GM21390 (cell line): ENCODE results near the gene BBS2.
A peak's percentile ranks its signal among the peaks of the same experiment; 100 is the strongest.

Experiments
- ATAC-seq: cut with Tn5 transposase; IDR thresholded peaks from one replicate; pipeline ENCODE4 v1.9.1; 2021; ENCODE audit not compliant: unreplicated experiment

The BBS2 gene

DNA sequence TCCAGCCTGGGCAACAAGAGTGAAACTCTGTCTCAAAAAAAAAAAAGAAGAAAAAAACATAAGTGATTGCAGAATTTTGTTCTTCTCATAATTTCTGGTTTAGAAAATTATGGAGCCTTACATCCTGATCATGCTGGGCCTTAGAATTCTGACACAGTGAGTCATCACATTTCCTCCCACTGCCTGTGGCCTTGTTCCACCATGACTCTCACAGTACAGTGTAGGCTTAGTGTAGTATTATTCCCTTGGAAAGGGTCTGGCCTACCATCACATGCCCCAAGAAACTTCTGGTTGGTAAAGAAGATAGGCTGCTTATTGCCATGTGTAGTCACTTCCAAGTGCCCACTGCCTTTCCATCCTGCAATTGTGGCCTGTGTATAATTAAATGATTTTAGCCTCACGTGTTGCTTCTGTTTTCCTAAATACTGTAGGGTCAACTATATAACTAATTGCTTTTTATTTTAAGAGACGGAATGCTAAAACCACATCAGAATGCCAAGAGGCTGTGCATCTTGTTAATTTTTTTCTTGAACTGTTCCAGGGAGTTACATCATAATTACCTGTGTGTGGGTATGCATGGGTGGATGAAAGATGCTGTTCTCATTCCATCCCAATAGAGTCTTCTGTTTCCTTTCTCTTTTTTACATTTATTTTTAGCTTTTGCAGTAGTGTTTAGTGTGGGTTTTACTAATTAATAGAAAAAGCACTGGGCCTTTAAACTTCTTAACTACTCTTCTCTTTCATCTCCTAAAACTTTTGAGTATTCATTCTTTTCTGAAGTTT lies 42.5 kb downstream of the BBS2 start:
- no peak for ATAC-seq

DNA sequence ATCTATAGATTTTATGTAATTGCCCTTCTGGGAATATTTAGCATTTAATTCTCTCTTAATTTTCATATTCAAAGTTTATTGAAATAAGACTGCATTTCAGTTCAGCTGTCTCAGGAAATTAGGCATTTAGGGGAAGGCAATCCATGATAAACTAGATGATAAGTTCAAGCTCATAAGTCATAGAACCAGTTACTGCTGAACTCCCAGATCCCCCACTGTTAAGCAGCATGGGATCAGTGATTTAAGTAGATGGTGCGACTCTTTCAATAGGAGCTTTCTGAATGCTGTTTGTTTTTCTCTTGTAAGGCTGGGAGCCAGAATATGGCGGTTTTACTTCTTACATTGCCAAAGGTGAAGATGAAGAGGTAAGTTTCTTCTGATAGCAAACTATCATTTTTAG lies 44.6 kb downstream of the BBS2 start:
- no peak for ATAC-seq

DNA sequence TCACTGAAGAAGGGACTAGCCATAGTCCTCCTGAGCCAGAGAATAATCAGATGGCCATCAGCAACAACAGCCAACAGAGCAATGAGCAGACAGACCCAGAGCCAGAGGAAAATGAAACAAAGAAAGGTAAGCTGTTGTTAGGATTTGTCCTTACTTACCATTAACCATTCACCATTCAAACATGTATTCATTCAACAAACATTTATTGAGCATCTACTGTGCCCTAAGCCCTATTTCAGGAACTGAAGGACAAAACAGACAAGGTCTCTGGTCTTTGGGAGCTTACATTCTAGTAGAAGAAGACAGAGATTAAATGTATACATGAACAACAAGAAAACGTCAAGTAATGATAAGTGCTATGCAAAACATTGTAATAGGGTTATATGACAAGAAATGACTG lies 49.2 kb downstream of the BBS2 start:
- ATAC-seq: no peak

DNA sequence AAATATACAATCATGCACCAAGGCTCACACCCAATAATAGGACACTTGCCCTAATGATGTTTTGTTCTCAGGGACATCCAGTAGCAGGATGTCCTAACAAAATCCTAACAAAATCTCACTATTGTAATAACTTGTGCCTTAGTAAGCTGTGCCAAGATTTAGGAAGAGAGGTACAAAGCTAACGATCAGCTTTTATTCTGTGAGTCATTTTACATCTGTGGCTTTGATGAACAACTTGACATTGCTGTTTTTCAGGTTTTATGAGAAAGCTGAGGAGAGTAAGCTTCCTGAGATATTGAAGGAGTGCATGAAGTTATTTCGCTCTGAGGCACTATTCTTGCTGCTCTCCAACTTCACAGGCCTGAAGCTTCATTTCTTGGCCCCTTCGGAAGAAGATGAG lies 49.6 kb downstream of the BBS2 start:
- no peak for ATAC-seq

DNA sequence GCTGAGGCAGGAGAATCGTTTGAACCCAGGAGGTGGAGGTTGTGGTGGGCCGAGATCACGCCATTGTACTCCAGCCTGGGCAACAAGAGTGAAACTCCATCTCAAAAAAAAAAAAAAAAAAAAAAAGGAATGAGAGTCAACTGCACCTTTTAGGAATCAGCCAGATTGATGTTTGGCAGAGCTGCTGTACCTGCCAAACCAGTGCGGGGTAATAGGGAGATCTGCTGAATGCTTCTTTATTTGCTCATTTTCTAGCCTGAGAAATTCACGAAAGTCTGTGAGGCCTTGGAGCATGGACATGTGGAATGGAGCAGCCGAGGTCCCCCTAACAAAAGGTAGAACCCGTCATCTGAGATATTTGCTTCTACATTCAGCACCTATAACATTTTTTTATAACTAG lies 50.1 kb downstream of the BBS2 start:
- no peak for ATAC-seq

DNA sequence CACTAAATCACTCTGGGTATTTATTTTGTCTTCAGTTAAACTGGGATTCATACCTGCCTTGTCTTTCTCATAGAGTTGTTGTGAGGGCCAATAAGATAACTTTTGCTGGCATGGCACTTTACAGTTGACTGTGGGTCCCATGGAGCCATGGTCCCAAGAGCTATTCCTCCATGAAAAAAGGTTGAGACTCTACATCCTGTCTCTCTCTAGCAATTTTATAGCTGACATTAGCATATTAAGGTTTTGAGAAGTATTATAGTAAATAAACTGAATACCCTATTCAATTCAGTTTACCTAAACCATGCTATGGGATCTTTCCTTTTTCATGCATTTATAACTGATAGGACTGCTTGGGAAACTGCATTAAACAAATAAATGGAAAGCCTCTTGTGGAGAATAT lies 51.0 kb downstream of the BBS2 start:
- no peak for ATAC-seq

DNA sequence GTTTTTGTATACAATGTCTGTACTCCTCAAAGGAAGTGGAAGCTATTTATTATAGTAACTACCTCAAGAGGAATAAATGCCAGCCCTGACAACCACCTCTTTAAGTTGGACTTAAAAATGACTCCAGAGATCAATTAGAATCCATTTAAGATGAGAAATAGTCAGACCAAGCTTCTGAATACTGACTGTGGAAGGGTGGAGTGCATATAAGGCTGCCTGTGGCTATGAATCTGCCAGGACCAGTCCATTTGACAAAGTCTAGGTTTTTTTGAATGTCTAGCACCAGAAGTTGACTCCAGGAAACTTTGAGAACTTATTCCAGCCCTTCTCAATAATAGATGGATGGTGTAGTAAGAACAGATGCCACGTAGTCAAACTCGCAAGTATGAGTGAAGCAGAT lies 53.5 kb downstream of the BBS2 start:
- ATAC-seq: no peak

DNA sequence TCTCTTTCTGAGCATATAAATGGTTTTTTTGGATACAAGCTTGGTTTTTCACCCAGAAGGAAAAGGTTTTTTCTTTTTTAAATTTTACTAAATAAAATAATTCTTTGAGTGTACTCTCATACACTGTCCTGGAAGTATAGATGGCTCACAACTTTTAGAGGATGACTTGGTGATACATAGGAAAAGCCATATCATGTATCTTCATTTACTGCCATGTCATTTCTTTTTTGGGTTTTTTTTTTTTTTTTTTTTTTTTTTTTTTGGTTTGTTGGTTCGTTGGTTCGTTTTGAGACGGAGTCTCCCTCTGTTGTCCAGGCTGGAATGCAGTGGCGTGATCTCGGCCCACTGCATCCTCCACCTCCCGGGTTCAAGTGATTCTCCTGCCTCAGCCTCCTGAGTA lies 56.7 kb downstream of the BBS2 start:
- ATAC-seq: no peak

DNA sequence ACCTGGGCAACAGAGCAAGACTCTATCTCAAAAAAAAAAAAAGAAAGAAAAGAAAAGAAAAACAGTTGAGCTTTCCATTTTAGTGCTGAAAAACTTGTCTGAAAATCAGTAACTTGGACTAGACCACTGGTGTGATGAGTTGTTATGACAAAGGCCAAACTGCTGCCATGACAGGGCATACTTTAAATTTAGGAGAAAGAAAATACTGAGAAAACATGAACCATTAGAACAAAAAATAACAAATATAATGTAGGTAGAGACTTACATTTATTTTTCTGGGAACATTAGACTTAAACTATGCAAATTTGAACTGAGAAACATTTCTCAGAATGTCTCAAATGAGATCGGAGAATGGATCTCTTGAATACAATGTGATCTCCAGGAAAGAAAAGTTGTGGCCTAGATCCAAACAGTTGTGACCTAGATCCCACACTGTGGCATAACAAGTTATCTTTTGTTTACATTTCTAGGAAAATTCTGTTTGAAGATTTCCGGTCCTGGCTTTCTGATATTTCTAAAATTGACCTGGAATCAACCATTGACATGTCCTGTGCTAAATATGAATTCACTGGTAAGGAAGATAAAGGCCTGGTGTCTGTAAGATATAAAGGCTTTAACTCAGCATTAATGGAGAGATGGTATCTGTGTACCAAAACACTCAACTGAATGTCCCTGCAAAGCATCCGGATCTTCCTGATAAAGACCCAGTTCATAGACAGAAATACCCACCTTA lies 57.6 kb downstream of the BBS2 start:
- ATAC-seq: no peak

DNA sequence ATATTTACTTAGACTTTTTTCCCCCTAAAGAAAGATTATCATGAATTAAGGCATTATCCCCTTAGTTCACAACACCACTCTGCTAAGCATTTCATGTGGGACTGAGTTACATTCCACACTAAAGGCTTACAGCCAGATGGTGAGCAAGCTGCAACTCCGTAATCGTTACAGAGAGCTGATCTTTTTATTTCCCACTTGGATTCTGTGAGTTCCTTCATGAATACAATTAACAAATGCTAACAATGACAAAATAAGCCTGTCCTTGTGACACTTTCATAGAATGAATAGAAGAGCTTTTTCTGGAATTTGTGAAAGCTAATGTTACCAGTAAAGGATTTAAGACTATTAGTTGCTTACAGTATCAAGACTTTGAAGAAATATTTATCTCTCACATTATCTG lies 59.7 kb downstream of the BBS2 start:
- ATAC-seq: no peak

DNA sequence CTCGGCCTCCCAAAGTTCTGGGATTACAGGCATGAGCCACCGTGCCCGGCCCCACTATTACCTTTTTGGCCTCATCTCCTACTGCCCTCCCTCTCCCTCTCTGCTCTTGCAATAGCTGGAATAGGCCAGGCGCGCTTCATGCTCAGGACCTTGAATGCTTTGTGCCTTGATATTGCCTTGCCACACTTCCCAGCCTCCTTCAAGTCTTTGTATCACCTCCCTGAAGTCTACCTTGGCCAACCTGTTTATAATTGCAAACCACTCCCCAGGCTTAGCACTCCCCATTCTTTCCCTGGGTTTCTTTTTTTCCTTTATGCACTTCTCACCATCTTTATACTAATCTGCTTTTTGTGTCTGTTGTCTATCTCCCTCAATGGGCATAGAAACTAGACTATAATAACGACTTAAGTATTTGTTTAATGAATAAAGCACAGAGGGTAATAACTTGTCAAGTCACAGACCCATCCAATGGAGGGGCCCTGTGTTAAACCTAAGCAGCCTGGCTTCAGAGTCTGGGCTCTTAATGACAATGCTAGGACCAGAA lies 61.8 kb downstream of the BBS2 start:
- ATAC-seq: no peak

DNA sequence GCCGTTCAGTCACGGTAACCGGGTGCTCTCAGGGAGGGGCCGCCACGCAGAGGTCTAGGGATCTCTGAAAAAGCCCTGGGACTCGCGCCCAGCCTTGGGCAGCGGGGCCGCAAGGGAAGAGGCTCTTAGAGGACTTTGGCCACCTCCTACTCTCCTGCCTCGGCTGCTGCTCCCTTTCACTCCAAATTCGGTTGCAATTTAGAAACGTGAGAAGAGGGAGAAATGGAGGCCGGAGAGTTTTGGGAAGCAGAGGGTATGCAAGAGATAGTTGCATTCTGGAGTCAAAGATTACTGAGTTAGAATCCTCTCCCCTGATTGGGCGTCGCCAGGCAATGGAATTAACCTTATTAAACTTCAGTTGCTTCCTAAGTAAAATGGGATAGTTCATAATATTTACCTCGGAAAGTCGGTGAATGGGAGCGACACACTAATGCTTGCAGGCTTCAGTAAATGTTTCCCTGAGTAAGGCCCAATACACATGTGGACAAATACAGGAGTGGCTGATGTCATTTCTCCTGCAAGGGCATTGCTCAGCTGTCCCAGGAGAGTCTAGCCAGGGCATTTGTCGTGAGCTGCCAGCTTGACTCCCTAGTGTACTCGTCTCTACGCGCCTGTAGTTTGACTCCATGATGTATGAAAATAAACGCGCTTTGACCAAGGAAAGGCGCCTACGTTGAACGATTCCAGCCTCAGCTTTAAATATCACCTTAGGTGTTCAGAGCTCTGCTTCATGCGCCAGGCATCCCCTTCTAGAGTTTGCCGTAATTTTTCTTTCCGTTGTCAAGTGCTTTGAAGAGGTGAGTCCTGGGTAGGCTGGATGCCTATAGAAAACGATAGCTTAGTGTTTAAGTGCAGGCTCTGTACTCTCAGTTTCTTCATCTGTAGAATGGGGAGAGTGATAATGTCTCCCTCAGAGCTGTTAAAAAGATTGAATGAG lies 67.8 kb downstream of the BBS2 start:
- ATAC-seq: peak; percentile 31

DNA sequence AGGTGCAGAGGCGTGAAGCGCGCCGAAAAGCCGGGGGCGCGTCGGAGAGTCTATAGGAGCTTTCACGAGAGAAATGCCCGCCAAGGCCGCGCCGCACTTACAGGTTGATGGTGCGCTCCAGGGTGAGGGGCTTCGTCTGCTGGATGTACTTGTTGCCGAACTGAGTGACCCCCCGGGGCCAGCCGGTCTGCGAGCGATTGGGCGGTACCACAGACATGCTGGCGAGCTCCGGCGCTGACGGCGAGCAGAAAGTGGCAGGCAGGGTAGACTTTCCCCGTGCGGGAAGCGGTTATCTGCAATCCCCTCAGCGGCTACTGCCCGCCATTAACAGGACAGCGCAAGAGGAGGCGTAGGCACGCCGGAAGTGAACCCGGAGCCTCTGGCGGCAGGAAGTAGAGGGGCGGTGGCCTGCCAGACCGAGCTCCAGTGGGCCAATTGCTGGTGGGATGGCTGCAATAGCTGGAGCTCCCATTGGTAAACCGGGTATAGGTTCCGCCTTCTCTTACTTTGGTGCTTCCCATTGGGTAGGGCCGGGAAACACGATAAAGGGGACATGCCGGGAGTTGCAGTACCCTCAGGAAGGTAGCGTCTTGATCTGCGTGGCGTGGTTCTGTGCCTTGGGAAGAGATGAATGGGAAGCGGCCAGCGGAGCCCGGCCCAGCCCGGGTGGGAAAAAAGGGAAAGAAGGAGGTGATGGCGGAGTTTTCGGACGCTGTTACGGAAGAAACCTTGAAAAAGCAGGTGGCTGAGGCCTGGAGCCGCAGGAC lies 68.7 kb downstream of the BBS2 start, which contains the start of the genes NUDT21 and OGFOD1:
Gene NUDT21, minus strand, starts transcription at position 347 of the 767 bp plus-strand sequence. Its CDS starts 130 bp downstream, at position 217.
Gene OGFOD1, plus strand, starts transcription at position 569 of the 767 bp plus-strand sequence. Its CDS starts 59 bp downstream, at position 628.
- peak; percentile 98 for ATAC-seq

DNA sequence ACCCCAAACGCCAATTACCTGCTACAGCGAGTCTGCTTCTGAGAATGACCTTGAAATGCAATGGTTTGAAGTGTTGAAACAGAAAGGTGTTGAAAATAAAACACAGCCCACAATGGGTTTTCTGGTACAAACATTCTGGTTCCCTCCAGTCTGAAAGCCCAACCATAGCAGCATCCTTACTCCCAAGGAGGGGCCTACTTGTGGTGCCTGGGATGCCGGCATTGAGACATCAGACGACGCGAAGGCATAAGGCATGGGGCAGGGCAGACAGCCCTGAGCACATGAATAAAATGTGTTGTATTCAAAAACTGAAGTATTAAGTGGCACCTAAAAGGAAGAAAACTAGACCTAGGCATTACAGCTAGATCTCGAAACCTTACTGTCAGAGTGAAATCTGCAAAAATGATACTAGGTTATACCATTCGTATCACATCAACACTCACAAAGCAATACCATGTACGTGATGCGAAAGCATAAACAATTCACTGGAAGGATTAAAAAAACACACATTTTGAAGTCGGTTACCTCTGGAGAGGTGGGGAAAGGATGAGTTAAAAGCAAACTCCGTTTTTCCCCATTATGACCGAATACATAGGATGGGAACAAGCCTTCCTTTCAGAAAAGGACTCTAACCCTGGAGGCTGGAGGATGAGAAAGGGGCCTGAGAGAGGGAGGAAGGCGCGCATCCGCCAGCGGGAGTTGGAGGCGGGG lies 69.4 kb downstream of the BBS2 start:
- ATAC-seq: peak; percentile 31

DNA sequence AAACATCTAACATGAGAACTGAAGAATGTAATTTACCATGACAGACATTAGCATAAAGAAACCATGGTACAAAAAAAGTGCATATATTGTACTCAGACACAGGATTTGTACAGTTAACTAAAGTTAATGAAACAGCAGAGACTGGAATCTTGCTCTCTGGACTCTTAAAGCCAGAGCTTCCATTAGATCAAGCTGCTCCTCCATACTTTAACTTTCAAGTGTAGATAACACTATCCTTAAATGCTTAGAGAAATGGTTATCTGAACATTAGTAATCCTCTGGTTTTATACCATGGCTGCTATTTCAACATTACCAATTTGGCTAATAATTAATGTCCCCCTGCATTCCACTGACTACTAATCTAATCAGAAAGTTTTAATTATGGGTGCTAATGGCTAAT lies 71.8 kb downstream of the BBS2 start:
- ATAC-seq: no peak

DNA sequence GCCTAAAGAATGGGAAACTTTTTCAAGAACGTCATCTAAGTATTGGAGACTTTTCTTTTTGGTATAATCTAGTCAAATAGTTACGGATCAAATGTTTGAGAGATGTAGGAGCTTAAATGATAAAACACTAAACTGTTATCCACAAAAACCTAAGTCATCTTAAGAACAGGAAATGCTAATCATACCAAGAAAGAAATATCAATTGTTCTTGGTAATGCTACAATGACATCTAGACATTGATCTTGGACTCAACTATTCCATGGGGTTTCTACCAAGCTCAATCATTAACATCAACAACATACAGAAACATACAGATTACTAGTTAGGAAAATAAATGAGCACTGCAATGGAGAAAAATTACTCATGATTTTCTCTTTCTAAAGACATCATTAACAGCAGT lies 72.5 kb downstream of the BBS2 start:
- ATAC-seq: no peak

DNA sequence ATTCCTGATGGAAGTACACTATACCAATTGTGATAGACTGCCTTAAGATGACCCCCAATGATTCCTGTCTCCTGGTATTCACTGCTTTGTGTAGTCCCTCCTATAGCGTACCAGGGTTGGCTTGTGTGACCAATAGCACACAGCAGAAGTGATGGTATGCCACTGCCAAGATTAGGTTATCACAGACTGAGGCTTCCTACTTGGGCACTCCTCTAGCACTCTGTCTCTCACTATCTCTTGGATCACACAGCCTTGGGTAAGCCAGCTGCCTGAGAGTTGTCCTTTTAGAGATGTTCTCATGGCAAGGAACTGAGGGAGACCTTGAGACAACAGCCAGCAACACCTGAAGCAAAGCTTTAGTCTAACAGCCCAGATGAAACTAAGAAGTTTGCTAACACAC lies 81.8 kb downstream of the BBS2 start:
- ATAC-seq: no peak

DNA sequence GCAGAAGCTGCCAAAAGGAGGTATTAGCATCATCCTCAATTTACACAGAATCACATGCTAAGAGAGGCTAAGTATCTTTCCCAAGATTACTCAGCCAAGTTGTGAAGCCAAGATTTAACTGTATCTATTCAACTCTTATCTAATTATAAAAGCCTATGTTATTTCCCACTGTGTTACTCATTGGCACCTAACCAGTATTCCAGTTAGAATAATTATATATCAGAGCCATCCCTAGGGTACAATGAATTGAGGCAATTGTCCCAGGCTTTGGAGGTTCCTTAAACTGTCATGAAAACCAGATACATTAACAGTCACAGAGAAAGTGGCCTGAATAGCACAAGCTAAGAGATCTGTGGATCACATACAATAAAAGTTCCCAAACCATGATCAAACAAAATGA lies 83.6 kb downstream of the BBS2 start:
- no peak for ATAC-seq
